Measurements from ENCODE around the gene CHAT.
"Not testable (repeated sequence)": the region's sequence is repeated elsewhere in the genome, so short reads cannot be mapped to it uniquely, and the experiment has no call there.

CHAT gene

DNA sequence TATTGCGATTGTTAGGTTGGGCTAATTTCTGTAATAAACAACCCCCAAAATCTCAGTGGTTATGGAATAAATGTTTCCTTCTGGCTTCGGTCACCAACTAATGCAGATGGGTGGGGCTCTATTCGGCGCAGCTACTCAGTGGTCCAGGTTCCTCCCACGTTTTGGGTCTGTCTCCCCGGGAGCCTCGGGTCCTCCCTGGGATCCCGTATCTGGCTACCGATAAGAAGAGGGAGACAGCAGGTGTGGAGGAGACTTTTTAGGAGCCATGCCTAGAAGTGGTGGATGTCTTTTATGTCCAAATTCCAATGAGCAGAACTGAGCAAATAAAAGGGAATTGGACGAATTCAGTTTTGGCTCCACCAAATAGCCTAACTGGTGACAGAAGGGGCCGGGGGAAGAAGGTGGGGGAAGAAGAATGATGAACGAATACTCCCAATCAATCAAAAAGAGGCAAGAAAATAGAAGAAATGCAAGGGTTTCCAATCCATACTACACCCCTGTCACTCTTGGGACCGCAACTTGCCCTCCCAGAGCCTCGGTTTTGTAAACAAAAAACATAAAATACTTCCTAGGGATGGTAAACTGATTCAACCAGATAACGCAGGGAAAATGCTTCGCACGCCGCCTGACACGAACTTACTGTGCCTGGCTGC is 65.1 kb downstream of the CHAT start:
- FAIRE-seq: no peak
- DNase-seq (ENCODE audit: insufficient read length, low spot score): no peak

DNA sequence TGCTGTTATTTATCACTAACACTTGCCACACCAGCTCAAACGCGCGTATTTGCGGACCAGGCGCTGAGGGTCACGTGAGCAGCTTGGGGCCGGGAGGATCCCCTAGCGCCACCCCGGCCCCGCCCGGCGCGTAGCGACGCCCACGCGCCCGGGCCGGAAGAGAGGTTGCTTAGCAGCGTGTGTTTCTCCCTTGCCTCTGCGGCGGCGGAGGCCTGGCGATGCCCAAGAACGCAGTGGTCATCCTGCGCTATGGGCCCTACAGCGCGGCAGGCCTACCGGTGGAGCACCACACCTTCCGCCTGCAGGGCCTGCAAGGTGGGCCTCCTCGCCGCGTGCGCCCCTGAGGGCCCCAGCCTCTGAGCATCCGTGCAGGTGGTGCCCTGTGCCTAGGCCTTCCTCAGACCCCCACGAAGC is 65.7 kb downstream of the CHAT start, which contains the start of gene C10orf53:
Gene C10orf53 (plus strand): TSS at position 172 of the 414 bp plus-strand sequence. CDS start 47 bp downstream, at position 219.
- FAIRE-seq (no peak), DNase-seq (ENCODE audit: insufficient read length, low spot score) (no peak)

DNA sequence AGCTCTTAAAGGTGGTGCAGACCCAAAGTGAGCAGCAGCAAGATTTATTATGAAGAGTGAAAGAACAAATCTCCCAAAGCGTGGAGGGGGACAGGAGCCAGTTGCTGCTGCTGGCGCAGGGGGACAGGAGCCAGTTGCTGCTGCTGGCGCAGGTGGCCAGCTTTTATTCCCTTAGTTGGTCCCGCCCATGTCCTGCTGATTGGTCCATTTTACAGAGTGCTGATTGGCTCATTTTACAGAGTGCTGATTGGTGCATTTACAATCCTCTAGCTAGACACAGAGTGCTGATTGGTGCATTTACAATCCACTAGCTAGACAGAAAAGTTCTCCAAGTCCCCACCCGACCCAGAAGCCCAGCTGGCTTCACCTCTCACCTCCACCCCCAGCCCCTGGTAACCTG is 68.6 kb downstream of the CHAT start:
- DNase-seq (ENCODE audit: insufficient read length, low spot score); FAIRE-seq: not testable (repeated sequence)

DNA sequence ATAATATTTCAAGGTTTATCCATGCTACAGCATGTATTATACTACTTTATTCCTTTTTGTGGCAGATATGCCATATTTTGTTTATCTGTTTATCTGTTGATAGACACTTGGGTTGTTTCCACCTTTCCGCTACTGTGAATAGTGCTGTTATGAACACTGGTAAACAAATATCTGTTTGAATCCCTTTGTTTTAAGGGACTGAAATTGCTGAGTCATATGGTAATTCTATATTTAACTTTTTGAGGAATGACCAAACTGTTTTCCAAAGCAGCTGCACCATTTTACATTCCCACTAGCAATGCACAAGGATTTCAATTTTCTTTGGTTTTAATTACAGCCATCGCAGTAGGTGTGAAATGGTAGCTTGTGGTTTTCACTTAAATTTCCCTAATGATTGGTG is 69.0 kb downstream of the CHAT start:
- DNase-seq (ENCODE audit: insufficient read length, low spot score) (no peak), FAIRE-seq (no peak)

DNA sequence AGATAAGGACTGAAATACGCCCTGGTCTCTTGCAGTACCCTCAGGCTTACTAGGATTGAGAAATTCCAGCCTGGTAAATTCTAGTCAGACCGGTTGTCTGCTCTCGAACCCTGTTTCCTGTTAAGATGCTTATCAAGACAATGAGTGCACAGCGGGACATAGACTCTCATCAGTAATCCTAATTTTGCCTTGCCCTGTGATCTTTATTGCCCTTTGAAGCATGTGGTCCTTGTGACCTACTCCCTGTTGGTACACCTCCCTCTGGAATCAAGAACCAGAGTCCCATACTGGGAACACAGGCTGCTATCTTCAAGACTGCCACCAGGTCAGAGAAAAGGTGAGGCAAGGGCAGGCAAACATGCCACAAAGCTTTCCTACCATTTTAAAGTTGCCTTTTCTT is 72.8 kb downstream of the CHAT start:
- FAIRE-seq: no peak
- no peak for DNase-seq (ENCODE audit: insufficient read length, low spot score)

DNA sequence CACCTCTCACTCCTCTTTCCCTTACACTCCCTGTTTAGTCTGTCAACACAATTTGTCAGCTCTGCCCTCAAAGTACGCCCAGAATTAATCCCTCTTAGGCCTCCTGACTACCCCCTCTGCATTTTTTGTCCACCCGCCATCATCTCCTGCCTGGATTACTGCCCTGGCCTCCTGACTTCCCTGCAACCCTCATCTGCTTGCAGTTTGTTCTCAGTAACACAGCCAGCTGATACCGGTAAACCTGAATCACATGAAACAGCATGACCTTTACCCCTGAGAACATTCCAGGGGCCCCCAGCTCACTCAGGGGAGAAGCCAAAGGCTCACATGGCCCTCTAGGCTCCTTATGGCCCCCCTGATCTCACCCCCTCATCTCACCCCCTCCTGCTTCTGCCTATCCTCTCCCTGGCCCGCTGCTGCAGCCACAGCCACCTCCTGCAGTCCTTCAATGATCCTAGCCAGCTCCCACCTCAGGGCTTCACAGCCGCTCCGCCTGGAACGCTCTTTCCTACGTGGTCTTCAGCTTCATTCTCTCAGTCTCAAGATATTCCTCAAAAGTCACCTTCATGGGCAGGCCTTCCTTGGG is 74.5 kb downstream of the CHAT start:
- FAIRE-seq: no peak

DNA sequence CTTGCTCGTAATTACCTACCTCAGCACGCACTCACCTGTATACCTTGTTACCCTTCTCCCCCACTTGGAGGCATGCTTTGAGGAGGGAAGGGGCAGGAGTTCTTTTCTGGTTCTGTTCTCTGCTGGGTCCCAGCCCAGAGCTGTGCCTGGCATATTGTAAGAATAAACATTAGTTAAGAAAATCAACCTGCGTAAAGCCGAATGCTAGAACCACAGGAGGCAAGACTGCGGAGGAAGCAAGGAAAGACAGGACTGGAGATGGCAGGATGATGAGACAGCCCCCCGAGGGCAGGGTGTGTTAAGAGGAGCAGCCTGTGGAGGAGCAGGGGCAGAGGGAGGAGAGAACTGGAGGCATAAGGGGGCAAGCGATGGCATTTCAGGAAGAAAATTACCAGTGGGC is 75.1 kb downstream of the CHAT start:
- FAIRE-seq (no peak), DNase-seq (ENCODE audit: insufficient read length, low spot score) (no peak)

More for the DNA sequence above, 74.5 kb downstream of the CHAT start:
- no peak for DNase-seq (ENCODE audit: insufficient read length, low spot score)

DNA sequence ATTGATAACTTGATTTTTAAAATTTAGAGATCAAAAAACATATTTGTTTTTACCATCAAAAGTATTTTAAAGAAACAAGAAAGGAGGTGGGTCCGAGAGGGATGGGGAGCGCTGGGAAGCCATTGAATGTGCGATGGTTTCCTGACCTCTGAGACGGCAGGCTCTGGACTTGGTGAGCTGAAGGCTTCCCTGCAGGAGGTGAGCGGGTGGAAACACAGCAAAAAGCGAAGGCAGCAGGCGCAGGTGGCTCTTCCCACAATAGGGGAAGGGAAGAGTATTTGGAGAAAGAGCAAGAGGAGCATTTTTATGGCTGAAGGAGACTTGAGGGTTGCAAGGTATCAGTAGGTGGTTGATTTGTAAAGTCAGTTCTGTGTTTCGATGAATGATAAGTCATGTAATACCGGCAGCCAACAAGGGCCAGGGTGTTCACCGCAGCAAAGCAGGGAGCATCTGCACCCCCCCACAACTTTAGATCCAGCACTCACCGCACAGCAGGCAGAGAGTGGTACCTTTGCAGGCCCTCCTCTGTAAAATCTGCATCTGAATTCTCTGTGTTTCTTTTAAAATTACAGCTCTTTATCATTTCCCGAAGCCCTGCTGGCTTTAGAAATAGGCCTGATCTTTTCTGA is 76.2 kb downstream of the CHAT start:
- DNase-seq (ENCODE audit: insufficient read length, low spot score): no peak
- no peak for FAIRE-seq

DNA sequence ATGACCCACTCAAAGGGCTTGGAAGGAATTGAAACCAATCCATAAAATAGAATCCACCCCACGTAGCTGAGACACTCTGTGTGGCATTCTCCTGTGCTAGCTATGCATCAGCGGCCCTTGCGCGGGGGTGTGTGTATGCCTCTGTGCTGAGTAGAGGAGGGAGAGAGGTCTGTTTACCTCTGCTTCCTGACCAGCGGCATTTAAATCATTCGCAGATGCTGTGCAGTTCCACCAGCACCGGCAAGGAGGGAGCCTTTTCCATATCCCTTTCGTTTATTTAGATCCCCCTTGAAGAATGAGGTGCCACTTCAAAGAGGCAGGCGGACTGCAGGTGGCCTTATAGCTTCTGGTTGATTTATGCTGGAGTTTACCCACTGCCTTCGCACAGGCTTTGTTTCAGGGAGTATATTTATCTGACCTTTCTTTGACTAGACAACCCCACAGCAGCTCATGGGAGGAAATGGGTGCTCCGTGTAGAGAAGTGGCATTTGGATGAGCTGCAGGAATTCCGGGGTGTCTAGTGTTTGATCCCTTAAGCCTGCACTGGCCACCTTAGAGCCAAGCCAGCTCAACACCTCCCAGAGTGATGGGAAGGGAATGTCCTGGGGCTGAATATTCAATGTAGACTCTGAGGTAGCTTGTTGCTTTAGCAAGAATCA is 77.0 kb downstream of the CHAT start:
- DNase-seq (ENCODE audit: insufficient read length, low spot score): no peak
- no peak for FAIRE-seq

DNA sequence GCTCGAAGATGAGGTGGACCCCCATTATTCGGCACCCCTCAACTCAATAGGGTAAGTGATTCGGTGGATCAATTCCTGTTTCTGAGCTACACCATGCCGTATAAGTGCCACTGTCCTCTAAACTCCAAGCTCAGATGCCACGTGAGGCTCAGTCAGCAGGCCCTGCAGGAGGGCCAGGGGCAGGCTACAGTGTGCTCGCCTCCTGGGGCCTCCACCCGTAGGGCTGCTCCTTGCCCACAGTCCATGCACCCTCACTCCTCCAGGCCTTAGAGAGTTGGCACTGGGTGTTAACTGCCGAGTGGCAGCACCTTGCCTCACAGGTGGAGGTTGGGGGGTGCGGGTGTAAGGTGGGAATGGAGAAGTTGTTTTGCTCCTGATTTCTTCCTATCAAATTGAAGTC is 77.8 kb downstream of the CHAT start:
- DNase-seq (ENCODE audit: insufficient read length, low spot score): no peak
- FAIRE-seq: no peak

DNA sequence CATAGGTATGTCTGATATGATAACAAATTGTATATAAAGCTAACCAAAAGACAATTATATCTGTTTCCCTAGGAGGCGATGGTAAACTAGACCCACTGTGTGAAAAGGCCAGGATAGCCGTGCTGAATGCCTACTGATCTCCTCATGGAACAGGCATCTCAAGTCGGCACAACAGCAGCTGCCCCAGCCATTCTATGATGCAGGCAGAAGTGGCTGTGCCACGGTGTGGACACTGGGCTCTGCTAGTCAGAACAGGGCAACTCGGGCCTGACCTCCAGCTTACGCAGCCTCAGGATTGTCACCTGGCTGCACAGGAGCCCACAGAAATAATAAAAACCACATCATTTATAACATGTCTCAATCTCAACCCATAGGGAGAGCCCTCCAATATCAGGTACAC is 80.6 kb downstream of the CHAT start:
- FAIRE-seq (no peak), DNase-seq (ENCODE audit: insufficient read length, low spot score) (no peak)

DNA sequence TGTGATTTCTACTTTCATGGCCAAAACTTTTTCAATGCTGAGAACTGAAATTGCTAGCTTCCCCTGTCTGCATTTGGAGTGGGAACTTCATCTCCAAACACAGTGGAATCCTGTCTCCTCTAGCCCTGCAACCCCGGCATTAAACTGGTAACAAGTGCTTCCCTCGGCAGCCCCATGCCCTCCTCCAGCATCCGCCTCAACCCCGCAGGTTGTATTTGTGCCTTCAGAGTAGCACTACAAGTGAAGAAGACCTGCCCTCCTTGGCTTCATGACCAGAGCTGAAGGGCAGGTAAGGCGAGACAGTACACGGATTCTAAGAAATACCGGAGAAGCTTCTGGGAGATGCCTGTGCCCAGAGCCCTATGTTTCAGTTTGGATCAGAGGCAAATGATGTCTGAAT is 82.5 kb downstream of the CHAT start:
- no peak for FAIRE-seq
- DNase-seq (ENCODE audit: insufficient read length, low spot score): no peak

DNA sequence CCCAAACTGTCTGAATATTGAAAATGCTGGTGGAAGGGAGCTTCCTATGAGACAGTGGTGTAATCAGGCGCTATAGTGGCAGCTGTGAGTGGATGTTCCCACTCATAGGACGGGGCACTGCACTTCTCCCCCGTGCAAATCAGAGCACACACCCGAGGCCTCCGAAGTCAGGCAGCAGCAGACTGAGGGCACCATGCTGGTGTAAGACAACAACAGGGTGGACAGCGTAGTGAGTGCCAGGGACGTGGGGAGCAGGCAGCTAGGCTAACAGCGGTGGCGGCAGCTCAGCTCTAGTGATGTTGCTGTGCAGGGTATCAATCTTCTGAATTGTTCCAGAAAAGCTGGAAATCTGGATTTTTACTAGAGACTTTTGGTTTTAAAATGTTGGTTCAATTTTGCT is 84.8 kb downstream of the CHAT start:
- DNase-seq (ENCODE audit: insufficient read length, low spot score): no peak
- no peak for FAIRE-seq

DNA sequence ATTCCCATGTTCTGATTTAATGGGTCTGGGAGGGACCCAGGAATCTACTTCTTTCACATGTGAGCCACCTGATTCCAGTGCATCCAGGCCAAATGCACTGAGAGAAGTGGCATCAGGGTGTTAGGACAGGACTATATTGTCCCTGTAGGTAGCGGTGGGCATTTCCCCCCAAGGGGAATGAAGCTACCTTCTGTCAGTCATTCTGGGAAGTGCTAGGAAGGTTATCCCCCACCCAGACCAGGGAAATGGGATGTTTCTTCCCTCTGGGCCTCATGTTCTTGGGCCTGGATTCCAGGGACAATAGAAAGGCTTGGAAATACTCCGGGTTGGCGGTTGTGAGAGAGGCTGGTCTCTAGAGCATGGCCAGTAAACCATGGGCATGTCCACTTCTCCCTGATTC is 86.4 kb downstream of the CHAT start:
- FAIRE-seq (no peak), DNase-seq (ENCODE audit: insufficient read length, low spot score) (no peak)

DNA sequence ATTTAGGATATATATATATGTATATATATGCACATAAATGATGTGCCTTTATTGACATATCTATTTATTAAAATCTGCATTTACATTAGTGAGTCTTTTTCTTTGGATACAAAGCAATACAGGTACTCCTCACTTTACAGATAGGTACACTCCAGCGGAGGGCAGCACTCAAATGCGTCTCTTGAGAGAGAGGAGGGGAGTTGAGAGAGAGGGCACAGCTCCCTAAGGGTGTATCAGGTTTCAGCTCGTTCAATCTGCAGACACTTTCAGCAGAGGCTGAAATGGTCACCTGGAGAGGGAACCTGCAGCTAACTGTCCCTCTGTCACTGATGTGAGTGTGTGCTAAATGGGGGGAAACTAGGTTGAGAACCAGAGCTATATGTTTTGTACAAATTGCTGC is 87.2 kb downstream of the CHAT start:
- DNase-seq (ENCODE audit: insufficient read length, low spot score): no peak
- FAIRE-seq: no peak

DNA sequence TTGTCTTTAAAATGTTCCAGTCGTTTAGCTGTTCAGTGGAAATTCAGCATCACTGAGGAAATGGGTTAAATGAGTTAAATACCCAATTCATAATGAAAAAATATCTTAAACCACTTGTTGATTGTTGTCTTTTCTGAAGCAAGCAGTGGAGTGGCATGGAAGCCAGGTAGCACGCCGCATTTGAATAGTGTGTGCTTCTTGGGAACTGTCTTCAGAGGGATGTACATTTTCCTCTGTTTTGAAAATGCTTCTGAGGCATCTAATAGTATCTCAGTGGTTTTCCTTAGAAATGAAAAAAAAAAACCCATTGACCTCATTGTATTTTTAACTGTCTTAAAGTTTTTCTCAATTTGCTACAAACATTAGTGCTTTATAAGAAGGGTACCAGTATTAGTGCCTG is 93.7 kb downstream of the CHAT start:
- FAIRE-seq (no peak), DNase-seq (ENCODE audit: insufficient read length, low spot score) (no peak)

DNA sequence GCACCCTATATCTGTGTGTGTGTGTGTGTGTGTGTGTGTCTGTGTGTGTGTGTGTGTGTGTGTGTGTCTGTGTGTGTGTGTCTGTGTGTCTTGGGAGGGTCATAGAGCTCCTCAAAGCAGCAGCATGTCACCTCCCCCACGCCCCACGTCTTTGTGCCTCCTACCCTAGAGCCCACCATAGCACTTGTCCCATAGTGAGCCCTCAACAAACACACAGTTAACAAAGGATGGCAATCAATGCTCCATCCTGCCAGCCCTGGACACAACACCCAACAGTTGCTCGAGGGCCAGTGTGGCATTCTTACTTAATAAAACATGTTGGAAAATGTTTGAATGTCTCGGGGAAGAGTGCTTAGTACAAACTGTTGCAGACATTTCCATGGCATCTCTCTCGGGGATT is 96.1 kb downstream of the CHAT start:
- FAIRE-seq: no peak
- DNase-seq (ENCODE audit: insufficient read length, low spot score): no peak

DNA sequence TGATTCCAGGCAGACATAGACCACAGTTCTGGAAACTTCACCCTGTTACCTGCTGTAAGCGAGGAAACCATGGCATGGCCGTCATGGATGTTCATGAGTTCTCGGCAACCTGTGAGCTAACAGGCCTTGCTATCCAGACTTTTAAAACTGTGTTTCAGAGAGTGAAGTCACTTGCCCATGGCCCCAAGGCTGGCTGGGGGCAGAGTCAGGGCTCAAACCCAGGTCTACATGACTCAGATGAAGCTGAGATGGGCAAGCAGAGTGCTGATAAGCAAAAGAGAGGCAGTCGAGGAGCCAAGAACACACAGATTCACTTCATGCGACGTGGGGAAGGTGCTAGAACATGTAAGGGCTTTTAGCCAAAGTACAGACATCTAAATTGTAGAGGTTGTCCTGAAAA is 97.1 kb downstream of the CHAT start:
- DNase-seq (ENCODE audit: insufficient read length, low spot score) (no peak), FAIRE-seq (no peak)

DNA sequence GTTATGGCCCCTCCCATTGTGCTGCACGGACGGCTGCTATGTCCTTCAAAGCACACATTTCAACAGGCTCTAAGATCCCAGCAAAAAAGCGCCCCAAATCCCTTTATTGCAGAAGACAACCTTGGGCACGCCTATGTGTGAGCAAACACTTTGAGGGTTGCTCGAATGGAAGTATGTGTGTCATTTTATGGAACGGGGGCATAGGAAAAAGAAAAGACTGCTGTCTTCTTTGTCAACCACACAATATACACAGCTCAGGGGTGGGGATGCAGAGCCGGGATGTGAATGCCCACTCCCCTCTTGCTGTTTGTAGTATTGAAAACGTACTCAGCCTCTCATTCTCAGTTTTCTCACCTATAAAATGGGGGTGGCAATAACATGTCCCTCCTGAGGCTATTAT is 97.6 kb downstream of the CHAT start:
- DNase-seq (ENCODE audit: insufficient read length, low spot score) (no peak), FAIRE-seq (no peak)

DNA sequence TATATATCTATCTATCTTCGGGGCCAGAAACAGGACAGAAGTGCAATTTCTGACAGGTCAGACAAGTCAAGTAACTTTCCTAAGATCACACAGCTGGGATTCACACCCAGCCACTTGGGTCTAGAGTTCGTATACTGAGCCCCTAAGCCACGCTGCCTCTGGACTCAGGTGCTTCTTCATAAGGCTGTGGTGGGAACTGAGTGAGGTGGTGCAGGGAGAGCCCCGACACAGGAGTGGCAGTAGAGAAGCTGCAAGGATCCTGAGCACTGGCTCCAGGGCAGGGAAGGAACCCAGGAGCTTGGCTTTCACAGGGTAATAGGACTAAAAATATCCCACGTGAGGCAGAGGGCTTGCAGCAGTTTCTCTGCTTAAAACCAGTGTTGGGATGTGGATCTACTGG is 99.4 kb downstream of the CHAT start:
- DNase-seq (ENCODE audit: insufficient read length, low spot score): no peak
- no peak for FAIRE-seq
